OCI-LY7 (cell line): ENCODE results near the gene DIP2C.

Experiments used
- CTCF ChIP-seq: fragments of 200-600 bp; sonication (generic); conservative IDR thresholded peaks from 2 replicates; pipeline ENCODE4 v1.5.1; 2014; ENCODE audit warnings: mild to moderate bottlenecking, antibody characterized with exemption, low read length, moderate library complexity, mixed read lengths
- EZH2phosphoT487 ChIP-seq: fragments of 200-600 bp; sonication (generic); IDR thresholded peaks from 2 replicates; pipeline ENCODE4 v1.6.1; 2018; ENCODE audit warnings: low read depth, borderline replicate concordance, mild to moderate bottlenecking, mixed run types, antibody characterized with exemption, low read length, moderate library complexity, mixed read lengths

GRCh38 chr10:533611-534010 is 155.9 kb downstream of the DIP2C start:
- no peak for TF ChIP-seq CTCF
- no peak for TF ChIP-seq EZH2phosphoT487
